GM19035 (cell line): ENCODE measurements around the gene PSMB1.
A peak's percentile ranks its signal among the peaks of the same experiment; 100 is the strongest.
"Not testable (repeated sequence)": the region's sequence is repeated elsewhere in the genome, so short reads cannot be mapped to it uniquely, and the experiment has no call there.

Experiments
- ATAC-seq: cut with Tn5 transposase; IDR thresholded peaks from one replicate; pipeline ENCODE4 v1.9.1; 2021; ENCODE audit not compliant: unreplicated experiment

PSMB1 gene

DNA sequence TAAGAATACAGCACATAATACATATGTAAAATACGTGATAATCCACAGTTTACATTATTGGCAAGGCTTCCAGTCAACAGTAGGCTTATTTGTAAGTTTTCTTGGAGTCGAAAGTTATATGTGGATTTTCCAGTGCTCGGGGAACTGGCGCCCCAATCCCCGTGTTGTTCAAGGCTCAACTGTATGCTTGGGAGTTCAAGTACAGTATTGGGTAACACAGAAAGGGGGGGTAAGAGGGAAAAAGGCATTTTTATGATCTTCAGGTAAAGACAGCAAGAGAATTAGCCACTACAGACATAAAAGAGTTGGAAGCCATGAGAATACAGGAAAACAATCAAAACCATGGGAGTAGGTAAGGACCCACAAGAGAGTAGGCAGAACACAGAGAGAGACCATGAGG is 16.4 kb downstream of the PSMB1 start:
- no peak for ATAC-seq

DNA sequence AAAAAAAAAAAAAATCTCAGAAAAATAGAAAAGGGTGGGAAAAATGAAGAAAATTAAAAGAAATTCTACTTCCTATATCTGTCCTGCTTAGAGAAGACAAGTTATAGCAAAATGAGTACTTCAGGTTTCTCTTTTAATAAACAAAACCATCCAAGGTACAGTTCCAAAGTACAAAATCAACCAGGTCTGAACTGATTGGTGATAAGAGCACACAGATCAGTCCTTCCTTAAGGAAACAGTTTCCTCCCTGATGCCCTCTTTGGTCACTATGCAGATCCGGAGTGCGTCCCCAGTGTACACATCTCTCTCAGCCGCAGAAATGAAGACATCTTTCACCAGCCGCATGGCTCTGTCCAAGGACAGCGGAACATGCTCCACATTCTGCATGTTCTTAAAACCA is 18.1 kb downstream of the PSMB1 start:
- ATAC-seq = no peak

DNA sequence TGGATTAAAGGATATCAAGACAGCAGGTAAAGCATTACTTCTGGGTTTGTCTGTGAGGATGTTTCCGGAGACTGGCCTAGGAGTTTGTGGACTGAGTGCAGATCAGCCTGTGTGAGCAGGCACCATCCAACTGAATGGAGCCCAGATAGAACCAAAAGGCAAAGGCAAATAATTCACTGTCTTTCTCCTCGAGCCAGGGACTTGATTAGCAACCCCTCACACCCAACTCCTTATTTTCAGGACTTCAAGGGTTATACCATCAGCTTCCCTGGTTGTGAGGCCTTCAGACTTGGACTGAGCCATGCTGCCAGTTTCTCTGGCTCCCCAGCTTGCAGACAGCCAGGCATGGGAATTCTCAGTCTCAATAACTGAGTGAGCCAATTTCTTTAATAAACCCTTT is 19.3 kb downstream of the PSMB1 start:
- no peak for ATAC-seq

DNA sequence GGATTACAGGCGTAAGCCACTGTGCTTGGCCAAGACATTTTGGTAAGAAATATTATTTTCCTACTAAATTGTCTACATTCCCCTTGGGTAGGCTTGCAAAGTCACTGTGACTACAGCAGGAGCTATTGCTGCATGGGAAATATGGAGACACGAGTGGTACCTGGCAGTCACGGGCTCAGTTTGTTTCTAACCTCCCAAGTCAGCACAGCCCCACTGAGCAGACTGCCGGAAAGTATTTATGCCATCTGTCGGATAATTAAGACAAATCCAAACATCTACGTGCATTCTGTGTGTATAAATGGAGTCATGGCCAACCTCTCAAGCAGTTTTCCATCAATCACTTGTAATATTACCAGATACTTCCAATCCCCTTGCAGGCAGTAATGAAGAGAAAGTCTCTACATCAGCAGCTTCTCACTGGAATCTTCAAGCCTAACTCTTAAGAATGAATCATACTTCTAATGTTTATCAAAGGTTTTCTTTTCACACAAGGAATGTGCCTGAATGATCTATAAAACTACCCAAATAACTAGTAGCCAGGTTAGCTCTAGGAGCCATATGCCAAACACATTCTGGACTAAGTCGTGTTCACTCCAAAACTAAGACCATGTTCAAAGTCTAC is 20.1 kb downstream of the PSMB1 start:
- no peak for ATAC-seq

DNA sequence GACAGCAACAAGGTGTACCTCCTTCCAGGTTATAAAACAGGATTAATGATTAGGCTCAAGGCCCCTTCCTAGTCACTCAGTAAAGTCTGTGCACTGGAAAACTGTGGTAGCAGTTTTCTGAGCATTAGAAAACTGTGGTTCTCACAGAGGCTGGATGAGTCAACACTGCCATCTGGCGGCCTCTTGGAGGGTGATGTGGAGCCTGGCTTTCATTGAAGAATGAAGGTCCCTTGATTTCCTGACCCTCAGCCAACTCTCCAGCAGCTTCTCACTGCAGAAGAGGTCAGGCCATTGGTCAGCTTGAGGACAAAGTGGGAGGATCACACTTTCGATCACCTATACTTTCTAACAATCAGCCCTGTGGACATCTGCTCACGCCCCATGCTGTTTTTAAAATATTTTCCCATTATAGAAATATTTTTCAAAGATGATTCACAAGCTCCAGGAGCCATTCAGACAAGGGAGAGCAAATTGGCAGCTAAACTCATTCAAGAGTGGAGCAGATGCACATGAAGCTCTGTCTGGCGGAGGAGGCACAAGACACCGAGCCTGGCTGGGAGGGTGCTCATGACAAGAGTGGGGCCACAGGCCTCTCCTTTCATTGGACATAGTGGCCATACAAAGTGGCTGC is 23.2 kb downstream of the PSMB1 start:
- peak; percentile 67 for ATAC-seq

DNA sequence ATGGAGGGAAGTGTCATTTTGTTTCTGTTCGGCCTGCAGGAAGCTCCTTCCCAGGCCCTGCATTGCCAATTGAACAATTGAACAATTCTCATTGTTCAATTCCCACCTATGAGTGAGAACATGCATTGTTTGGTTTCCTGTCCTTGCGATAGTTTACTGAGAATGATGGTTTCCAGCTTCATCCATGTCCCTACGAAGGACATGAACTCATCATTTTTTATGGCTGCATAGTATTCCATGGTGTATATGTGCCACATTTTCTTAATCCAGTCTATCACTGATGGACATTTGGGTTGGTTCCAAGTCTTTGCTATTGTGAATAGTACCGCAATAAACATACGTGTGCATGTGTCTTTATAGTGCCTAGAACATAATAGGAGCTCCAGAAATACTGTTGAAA is 25.1 kb downstream of the PSMB1 start:
- ATAC-seq = not testable (repeated sequence)

DNA sequence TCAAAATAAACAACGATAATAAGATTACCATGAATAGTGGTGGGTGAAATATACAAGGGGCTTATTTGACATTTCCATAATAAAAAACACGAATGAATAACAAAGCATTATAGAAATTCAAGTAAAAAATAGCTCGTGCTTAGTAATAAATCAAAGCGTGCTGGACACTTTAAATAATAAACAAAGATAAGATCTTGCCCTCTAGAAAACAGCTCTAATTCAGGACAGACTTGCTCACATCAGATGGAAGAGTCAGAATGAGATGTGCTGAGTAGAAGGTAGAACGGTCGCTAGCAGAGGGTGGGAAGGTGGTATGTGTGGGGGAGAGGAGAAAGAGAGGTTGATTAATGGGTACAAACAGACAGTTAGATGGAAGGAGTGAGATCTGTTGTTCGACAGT is 27.3 kb downstream of the PSMB1 start:
- ATAC-seq = no peak

DNA sequence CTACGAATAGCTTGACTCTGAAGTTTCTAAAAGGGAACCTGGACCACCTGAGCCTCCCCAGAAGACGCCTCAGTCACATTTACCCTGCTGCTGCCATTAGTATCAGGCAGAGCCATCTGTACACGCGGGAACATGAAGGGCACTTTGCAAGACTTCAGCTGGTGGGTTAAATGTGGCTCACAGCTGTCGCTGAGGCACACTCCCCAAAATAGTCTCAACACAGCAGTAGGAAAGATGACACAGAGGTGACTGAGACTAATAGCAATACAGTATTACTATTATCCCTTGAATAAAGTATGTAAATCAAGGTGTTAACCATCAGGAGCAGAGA is 29.0 kb downstream of the PSMB1 start:
- no peak for ATAC-seq

DNA sequence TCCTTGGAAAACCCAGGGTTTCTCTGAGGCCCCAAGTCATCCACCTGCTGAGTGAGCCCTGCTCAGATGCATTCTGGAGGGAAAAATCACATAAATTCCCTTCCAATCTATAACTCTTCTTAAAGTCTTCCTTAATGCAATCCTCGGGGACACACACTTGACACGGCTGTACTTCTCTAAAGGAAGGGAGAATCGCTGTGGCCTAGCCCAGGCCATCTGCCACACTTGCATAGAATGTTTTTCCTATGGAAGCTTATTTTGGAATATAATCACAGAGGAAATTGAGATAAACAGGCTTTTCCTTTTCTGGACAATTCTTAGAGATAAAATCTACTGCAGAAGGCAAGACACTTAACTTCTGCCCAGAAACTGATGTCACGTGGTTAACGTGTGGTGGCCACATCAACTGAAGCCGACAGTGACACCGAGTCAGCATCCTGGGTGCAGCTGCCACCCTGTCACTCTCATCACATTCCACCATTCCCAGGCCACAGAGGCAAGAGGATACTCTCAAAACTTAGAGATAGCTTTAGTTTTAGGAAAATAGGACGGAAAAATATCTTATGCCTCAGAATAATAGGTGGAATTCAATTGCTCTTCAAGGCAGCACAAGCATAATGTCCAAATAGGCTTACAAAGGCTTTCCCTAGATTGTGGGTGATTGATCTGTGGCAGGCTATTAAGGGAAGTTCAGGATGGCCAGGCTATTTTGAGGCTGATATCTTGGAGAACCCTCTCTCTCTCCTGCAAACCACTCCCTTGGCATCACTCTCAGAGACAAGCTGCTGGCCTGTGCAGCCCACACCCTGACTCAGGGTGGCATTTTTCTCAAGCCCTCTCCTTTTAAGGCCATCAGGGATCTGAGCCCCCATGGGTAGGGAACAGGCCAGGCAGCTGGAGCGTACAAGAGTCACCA is 29.6 kb downstream of the PSMB1 start:
- no peak for ATAC-seq

DNA sequence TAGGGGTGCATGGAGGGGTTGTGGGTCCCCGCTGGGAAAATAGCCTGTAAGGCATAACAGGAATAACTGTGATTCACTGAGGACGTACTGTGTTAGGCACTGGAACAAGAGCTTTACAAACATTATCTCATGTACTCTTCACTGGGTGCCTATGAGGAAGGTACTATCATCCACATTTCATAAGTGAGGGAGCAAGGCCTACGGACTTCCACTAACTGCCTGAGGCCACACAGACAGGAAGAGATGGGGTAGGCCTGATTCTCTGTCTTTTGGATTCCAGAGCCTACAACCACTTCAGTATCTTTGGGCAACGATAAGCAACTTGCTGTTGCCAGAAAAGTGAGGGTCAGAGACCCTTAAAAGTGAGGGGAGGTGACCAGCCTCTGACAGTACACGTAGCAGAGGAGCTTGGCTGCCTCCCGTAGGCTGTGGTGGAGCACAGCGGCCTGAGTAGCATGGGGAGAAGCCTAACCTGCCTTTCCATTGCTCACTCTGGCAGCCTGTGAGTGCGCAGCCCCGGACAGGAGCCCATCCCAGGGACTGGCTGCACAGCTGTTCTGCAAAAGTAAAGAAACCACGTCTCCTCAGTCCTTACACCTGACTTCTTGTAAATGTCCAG is 30.4 kb downstream of the PSMB1 start:
- ATAC-seq = no peak

DNA sequence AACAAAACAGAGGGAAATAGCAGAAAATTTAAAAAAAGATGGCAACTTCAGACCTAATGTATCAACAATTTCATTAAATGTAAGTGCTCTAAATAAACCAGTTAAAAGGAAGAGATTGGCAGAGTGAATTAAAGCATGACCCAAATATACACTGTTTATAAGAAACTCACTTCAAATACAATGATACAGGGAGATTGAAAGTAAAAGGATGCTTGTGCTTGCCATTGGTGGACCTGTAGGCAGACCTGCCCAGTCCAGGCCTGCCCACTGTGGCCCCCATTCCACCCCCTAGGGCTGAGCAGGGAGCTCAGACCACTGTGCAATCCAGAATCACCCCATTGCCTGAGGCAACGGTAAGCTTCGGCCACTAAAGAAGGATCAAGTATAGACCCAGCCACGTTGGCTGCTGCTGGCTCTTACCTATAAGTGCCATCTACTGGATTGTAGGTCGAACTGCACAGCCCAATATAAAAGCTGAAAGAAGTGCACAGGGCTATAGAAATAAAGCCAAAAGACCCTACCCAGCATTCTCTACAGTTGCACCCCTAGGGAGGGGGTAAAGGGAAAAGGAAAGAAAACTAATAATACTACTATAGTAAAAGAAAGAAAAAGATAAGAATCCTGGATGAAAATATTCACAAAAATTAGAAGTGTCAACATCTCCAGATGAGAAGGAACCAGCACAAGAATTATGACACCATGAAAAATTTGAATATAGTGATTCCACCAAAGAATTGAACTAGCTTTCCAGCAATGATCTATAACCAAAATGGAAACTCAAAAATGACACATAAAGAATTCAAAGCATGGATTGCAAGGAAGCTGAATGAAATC is 36.1 kb downstream of the PSMB1 start:
- ATAC-seq = peak; percentile 93

DNA sequence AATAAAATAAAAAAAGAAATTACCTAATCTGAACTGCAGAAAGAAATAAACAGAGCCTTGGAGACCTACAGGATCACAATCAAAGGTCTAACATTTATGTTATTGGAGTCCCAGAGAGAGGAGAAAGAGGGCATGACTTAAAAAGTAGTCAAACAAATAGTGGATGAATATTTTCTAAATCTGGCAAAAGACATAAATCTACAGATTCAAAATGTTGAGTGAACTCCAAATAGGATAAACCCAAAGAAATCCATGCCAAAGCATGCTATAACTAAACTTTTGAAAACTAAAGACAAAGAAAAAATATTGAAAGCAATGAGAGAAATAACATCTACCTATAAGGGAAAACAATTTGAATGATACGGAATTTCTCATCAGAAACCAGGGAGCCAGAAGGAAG is 38.2 kb downstream of the PSMB1 start:
- ATAC-seq = no peak

DNA sequence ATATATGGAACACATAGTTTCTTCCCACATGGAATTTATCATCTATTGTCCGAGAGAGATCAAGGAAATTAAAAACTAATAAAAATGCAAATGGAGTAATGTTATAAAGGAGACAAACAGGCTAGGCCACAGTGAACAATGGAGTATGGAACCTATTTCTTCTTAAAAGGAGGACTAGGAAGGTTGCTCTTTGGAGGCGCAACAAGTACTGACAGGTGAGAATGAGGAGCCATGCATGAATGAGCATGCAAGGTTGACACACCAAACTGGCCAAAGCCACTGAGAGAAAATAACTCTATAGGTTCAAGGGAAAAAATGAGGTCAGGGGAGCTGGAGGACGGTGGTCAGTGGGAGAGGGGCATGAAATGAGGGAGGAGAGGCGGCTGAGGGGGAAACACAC is 40.9 kb downstream of the PSMB1 start:
- ATAC-seq = no peak

DNA sequence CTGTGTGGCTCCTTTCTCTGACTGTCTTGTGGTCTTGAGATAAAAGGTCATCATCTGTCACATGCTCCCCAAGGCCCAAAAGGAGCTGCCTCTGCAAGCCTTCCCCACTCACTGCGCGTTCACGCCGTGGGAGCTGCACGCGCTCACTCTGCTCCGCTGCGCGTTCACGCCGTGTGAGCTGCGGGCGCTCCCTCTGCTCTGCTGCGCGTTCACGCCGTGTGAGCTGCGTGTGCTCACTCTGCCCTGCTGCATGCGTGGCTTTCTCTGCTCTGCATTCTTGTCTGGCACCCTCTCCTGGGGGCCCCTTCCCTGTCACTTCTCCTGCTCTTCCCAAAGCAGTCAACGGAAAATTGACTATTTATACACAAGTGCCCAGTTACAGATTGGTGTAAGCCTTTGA is 42.5 kb downstream of the PSMB1 start:
- no peak for ATAC-seq

DNA sequence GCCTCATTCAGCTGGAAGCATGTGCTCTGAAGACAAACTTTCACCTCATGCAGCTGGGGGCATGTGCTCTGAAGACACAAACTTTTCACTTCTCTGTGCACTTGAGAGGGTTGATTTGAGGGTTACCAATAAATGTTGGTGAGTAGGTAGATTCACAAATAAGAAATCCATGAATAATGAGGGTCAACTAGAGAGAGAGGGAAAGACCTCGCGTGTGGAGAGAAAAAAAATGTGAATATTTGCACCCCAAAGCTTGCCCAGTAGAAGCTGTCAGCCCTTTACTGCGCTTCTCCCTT is 43.4 kb downstream of the PSMB1 start:
- no peak for ATAC-seq

DNA sequence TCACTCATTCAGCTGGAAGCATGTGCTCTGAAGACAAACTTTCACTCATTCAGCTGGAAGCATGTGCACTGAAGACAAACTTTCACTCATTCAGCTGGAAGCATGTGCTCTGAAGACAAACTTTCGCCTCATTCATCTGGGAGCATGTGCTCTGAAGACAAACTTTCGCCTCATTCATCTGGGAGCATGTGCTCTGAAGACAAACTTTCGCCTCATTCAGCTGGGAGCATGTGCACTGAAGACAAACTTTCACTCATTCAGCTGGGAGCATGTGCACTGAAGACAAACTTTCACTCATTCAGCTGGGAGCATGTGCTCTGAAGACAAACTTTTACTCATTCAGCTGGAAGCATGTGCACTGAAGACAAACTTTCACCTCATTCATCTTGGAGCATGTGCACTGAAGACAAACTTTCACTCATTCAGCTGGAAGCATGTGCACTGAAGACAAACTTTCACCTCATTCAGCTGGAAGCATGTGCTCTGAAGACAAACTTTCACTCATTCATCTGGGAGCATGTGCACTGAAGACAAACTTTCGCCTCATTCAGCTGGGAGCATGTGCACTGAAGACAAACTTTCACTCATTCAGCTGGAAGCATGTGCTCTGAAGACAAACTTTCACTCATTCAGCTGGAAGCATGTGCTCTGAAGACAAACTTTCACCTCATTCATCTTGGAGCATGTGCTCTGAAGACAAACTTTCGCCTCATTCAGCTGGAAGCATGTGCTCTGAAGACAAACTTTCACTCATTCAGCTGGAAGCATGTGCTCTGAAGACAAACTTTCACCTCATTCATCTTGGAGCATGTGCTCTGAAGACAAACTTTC is 44.0 kb downstream of the PSMB1 start:
- not testable (repeated sequence) for ATAC-seq

DNA sequence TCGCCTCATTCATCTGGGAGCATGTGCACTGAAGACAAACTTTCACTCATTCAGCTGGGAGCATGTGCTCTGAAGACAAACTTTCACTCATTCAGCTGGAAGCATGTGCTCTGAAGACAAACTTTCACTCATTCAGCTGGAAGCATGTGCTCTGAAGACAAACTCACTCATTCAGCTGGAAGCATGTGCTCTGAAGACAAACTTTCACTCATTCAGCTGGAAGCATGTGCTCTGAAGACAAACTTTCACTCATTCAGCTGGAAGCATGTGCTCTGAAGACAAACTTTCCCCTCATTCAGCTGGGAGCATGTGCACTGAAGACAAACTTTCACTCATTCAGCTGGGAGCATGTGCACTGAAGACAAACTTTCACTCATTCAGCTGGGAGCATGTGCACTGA is 44.8 kb downstream of the PSMB1 start:
- ATAC-seq = not testable (repeated sequence)

DNA sequence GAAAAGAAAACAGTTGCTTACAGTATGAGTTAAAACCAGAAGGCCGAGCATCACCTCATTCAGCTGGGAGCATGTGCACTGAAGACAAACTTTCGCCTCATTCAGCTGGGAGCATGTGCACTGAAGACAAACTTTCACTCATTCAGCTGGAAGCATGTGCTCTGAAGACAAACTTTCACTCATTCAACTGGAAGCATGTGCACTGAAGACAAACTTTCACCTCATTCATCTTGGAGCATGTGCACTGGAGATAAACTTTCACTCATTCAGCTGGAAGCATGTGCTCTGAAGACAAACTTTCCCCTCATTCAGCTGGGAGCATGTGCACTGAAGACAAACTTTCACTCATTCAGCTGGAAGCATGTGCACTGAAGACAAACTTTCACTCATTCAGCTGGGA is 45.4 kb downstream of the PSMB1 start:
- ATAC-seq = not testable (repeated sequence)

DNA sequence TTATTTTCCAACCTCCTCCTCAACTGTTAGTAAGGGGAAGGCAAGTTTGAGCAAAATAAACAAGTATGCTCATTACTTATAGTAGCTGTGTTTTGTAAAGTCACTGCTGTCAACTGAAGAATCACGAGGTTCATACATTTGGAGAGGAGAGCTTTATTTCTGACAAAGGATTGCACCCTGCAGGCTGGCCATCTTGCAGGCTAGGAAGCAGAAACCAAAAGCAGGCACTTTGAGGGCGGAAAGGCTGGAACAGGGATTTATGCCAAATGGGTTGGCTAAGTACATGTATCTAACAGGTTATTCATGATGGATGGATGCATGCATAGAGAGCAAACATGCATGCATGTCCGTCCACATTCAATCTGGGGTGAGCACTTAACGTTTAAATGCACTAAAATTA is 46.7 kb downstream of the PSMB1 start:
- ATAC-seq = no peak

DNA sequence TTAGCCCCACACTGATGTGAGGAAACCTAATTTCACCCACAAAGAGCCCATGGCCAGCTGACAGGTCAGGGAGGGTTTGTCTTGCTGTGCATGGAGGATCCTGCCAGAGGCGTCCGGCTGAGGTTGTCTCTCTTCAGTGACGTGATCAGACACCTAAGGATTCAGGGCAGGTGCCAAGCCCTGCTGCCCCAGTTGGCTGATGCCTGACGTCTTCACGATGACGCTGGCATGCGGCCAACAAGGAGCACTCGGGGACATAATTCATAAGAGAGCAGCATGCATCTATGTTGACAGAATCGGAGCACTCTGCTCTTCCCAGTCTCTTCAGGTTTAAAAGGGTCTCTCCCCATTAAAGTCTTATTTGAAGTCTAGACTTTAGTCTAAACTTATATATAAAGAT is 47.8 kb downstream of the PSMB1 start:
- no peak for ATAC-seq
